Measurements from ENCODE around the gene CCN6.

Gene CCN6

GRCh38 chr6:112013051-112013450 is 40.9 kb upstream of the CCN6 start:
- H3K4me3 ChIP-seq (ENCODE audit: low read length): no peak overlapping the region
- TF ChIP-seq CTCF (conservative IDR thresholded peaks at IDR 0.05; ENCODE audit: low read depth, low read length): no peak
- DNase-seq (ENCODE audit: low read depth): no peak

- no peak for TF ChIP-seq CTCF (conservative IDR thresholded peaks at IDR 0.05; ENCODE audit: low read depth, low read length)
- no peak for DNase-seq (ENCODE audit: low read depth)
- no peak overlapping the region for H3K4me3 ChIP-seq (ENCODE audit: low read length)
Measured at GRCh38 chr6:112014483-112014882, 39.4 kb upstream of the CCN6 start.

GRCh38 chr6:112015725-112016124 is 38.2 kb upstream of the CCN6 start:
- H3K4me3 ChIP-seq (ENCODE audit: low read length): no peak overlapping the region
- TF ChIP-seq CTCF (conservative IDR thresholded peaks at IDR 0.05; ENCODE audit: low read depth, low read length): no peak
- DNase-seq (ENCODE audit: low read depth): no peak

- no peak overlapping the region for H3K4me3 ChIP-seq (ENCODE audit: low read length)
- TF ChIP-seq CTCF (conservative IDR thresholded peaks at IDR 0.05; ENCODE audit: low read depth, low read length): no peak
- no peak for DNase-seq (ENCODE audit: low read depth)
Measured at GRCh38 chr6:112016320-112016719, 37.6 kb upstream of the CCN6 start.

GRCh38 chr6:112017169-112017568 is 36.7 kb upstream of the CCN6 start:
- DNase-seq (ENCODE audit: low read depth): no peak
- H3K4me3 ChIP-seq (ENCODE audit: low read length): no peak overlapping the region
- TF ChIP-seq CTCF (conservative IDR thresholded peaks at IDR 0.05; ENCODE audit: low read depth, low read length): no peak

- DNase-seq (ENCODE audit: low read depth): no peak
- no peak overlapping the region for H3K4me3 ChIP-seq (ENCODE audit: low read length)
- TF ChIP-seq CTCF (conservative IDR thresholded peaks at IDR 0.05; ENCODE audit: low read depth, low read length): no peak
Measured at GRCh38 chr6:112017760-112018537, 36.0 kb upstream of the CCN6 start.
